Effector memory CD8-positive, alpha-beta T cell (primary cell): Measurements from ENCODE around the gene C10orf62.
"Not testable (repeated sequence)": the region's sequence is repeated elsewhere in the genome, so short reads cannot be mapped to it uniquely, and the experiment has no call there.

ENCODE experiments used
- ATAC-seq: fragments of 150-1000 bp; cut with Tn5 transposase; replicated peaks from 2 replicates; pipeline ENCODE4 v1.10.0; 2021; ENCODE audit warnings: mild to moderate bottlenecking, moderate library complexity
- DNase-seq, 3 experiments: peaks; one replicate each; pipeline ENCODE4 v3.0.0; 2021
- H3K27ac Mint-ChIP-seq, 2 donors: one replicate each; pipeline ENCODE4 v1.8.0; 2022; ENCODE audit warnings: mild to moderate bottlenecking in 2 of 2, mixed read lengths in 2 of 2, moderate library complexity in 2 of 2
- H3K27me3 Mint-ChIP-seq, 2 donors: one replicate each; pipeline ENCODE4 v1.8.0; 2022; ENCODE audit warnings: mixed read lengths in 2 of 2
- H3K36me3 Mint-ChIP-seq: one replicate; pipeline ENCODE4 v1.8.0; 2022; ENCODE audit warnings: mild to moderate bottlenecking, moderate library complexity, mixed read lengths; ENCODE audit not compliant: insufficient read depth
- H3K4me1 Mint-ChIP-seq, 2 donors: one replicate each; pipeline ENCODE4 v1.8.0; 2022; ENCODE audit warnings: low read depth in 2 of 2, mixed read lengths in 2 of 2
- H3K4me3 Mint-ChIP-seq, 2 donors: one replicate each; pipeline ENCODE4 v1.8.0; 2022; ENCODE audit warnings: mild to moderate bottlenecking in 2 of 2, mixed read lengths in 2 of 2, moderate library complexity in 2 of 2
- H3K9me3 Mint-ChIP-seq, 2 donors: one replicate each; pipeline ENCODE4 v1.8.0; 2022; ENCODE audit warnings: mixed read lengths in 2 of 2

C10orf62 gene

GRCh38 chr10:97572214-97572989, 17.1 kb upstream of the C10orf62 start, which contains the start of gene ANKRD2:
ANKRD2 (plus strand) TSS chr10:97572779; CDS start chr10:97572789, 10 bp downstream.
- Mint-ChIP-seq H3K36me3 (no peaks in the 10 kb centered on the region), H3K4me1 (no peaks in the 10 kb centered on the region), H3K27ac (peak within 1 kb of the TSS in 1 of 2 donors; percentile 64), H3K27me3 (no peaks in the 10 kb centered on the region), H3K4me3 (no peak within 1 kb of the TSS), H3K9me3 (no peaks in the 10 kb centered on the region)
- ATAC-seq (peak; percentile 77), DNase-seq (peak; percentile 42 to 50 (median 48))

DNA sequence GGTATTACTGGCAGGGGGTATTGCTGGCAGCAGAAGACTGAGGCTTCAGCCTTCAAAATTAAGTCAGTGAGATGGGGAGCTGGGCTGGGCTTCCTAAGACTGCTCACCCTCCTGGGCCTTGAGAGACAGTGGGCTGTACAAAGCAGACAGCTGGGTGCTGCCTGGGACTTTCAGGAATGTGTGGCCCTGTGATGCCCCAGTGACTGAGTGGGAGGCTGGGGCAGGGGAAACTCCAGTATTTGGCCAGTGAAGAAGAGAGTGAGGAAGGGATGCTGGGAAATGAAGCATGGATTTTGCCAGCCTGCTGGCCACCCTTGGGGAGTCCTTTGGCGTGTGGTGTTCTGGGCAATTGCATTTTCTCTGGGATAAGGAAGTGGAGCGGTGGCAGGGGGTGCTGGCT, 16.5 kb upstream of the C10orf62 start:
- H3K9me3 Mint-ChIP-seq = no peaks in the 10 kb centered on the region
- H3K4me1 Mint-ChIP-seq = no peaks in the 10 kb centered on the region
- no peaks in the 10 kb centered on the region for H3K36me3 Mint-ChIP-seq
- no peaks in the 10 kb centered on the region for H3K27me3 Mint-ChIP-seq
- H3K4me3 Mint-ChIP-seq = no peak overlapping the region
- DNase-seq = no peak
- peak overlapping the region in 1 of 2 donors; percentile 64 for H3K27ac Mint-ChIP-seq
- no peak for ATAC-seq

DNA sequence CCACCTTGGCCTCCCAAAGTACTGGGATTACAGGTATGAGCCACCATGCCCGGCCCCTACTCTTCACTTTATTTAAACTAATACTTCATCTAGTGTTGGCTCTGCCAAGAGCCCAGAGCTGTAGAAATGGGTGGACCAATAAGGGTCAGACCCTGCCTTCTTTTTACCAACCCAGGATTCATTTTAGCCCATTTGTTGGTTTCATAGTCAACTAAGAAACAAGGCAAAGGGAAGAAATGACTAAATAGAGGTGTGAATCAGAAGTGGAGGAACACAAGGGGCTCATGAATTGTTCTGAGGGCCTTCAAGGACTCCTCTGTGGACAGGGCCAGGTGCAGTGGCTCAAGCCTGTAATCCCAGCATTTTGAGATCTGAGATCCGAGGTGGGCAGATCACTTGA, 15.8 kb upstream of the C10orf62 start:
- H3K27me3 Mint-ChIP-seq = no peaks in the 10 kb centered on the region

DNA sequence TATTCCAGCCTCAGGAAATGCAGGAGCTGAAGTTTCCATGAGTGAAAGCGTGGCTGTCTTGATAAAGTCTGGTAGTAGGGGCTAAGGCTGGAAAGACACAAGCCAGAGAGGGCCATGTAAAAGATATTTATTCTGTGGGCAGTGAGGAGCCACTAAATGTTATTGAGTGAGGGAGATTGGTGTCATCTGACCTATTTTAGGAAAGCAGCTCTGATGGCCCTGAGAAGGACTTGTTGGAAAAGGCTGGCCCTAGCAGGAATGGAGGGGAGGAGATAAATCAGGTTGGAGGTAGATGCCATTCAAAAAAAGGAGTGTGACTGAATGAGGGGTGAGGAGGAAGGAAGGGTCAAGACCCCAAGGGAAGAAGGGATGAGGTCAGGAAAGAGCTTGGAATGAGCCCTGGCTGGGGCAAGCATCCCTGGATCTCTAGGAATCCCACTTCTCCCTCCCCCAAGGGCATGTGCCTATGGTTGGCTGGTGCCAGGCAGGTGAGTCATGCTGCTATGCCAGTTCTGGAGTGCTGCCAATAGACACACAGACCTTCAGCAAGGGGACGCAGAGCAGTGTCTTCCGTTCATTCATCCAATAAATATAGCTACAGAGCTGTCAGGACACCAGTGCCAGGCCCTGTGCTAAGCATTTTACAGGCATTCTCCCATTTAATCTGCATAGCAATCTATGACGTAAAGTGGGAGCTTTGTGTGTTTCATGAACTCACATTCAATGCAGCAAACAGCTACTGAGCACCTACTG, 15.0 kb upstream of the C10orf62 start:
- Mint-ChIP-seq H3K36me3 (no peaks in the 10 kb centered on the region), H3K4me1 (no peaks in the 10 kb centered on the region), H3K27ac (no peak overlapping the region), H3K27me3 (no peaks in the 10 kb centered on the region), H3K9me3 (no peaks in the 10 kb centered on the region), H3K4me3 (no peak overlapping the region)
- ATAC-seq = no peak
- no peak for DNase-seq

More for the DNA sequence above, 15.8 kb upstream of the C10orf62 start:
- no peak for ATAC-seq
- no peak overlapping the region for H3K27ac Mint-ChIP-seq
- no peaks in the 10 kb centered on the region for H3K36me3 Mint-ChIP-seq
- H3K9me3 Mint-ChIP-seq = no peaks in the 10 kb centered on the region
- H3K4me1 Mint-ChIP-seq = no peaks in the 10 kb centered on the region
- no peak for DNase-seq
- no peak overlapping the region for H3K4me3 Mint-ChIP-seq

DNA sequence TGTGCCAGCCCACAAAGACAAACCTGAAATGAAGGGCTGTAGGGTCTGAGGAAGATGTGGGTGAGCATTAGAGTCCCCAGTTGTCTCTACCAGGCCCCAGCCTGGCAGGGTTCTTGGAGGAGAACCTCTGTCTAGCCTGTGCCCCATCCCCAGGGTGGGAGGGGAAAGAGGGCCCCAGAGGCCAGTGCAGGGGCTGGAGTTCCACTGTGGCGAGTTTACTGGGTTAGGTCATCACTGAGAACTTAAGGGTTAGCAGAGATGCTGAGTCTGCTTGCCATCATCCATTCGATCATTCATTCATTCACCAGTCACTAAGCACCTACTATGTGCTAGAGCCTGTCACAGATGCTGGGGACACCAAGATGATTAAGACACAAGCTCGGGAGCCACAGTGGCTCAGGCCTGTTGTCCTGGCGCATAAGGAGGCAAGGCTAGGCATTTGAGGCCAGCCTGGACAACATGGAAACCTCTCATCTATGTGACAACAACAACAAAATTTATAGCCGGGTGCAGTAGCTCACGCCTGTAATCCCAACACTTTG, 14.3 kb upstream of the C10orf62 start:
- H3K27me3 Mint-ChIP-seq = no peaks in the 10 kb centered on the region

DNA sequence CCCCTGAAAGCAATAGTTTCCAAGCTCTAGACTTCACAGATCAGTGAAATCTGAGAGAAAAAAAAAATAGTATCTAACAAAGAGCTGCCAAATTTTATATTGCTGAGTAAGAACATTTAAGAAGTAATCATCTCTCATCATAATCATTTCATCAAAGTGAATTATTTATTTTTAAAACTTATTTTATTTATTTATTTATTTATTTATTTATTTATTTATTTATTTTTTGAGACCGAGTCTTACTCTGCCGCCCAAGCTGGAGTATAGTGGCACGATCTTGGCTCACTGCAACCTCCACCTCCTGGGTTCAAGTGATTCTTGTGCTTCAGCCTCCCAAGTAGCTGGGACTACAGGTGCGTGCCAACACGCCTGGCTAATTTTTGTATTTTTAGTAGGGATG, 13.0 kb upstream of the C10orf62 start:
- not testable (repeated sequence) for H3K27me3 Mint-ChIP-seq, H3K9me3 Mint-ChIP-seq, DNase-seq, H3K4me3 Mint-ChIP-seq, H3K4me1 Mint-ChIP-seq, H3K36me3 Mint-ChIP-seq, ATAC-seq
- H3K27ac Mint-ChIP-seq = peak overlapping the region; percentile 9 to 64

More for the DNA sequence above, 14.3 kb upstream of the C10orf62 start:
- Mint-ChIP-seq H3K9me3 (no peaks in the 10 kb centered on the region), H3K36me3 (no peaks in the 10 kb centered on the region), H3K27ac (no peak overlapping the region), H3K4me1 (no peaks in the 10 kb centered on the region), H3K4me3 (no peak overlapping the region)
- DNase-seq (no peak), ATAC-seq (no peak)

DNA sequence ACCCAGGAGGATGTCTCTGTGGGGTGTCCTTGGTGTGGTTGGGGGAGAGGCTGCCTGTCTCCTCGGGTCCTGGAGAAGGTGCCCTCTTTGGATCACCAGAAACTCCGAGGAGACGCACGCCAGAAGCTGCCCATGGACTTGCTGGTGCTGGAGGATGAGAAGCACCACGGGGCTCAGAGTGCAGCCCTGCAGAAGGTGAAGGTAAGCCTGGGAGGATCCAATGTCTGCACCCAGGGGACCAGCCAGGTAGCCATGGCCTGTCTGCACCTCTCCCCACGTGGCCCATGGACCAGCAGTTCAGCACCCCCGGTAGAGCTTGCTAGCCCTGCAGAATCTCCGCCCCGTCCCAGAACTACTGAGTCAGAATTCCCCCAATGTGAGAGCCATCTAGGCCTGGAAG, 11.8 kb upstream of the C10orf62 start:
- ATAC-seq = no peak
- Mint-ChIP-seq H3K4me1 (no peaks in the 10 kb centered on the region), H3K27me3 (no peaks in the 10 kb centered on the region), H3K27ac (no peak overlapping the region), H3K4me3 (no peak overlapping the region), H3K9me3 (no peaks in the 10 kb centered on the region), H3K36me3 (no peaks in the 10 kb centered on the region)
- DNase-seq = no peak

GRCh38 chr10:97578171-97578844, 11.2 kb upstream of the C10orf62 start:
- Mint-ChIP-seq H3K4me1 (no peaks in the 10 kb centered on the region), H3K4me3 (no peak overlapping the region), H3K36me3 (no peaks in the 10 kb centered on the region), H3K27me3 (no peaks in the 10 kb centered on the region), H3K9me3 (no peaks in the 10 kb centered on the region), H3K27ac (no peak overlapping the region)
- DNase-seq (no peak), ATAC-seq (no peak)

DNA sequence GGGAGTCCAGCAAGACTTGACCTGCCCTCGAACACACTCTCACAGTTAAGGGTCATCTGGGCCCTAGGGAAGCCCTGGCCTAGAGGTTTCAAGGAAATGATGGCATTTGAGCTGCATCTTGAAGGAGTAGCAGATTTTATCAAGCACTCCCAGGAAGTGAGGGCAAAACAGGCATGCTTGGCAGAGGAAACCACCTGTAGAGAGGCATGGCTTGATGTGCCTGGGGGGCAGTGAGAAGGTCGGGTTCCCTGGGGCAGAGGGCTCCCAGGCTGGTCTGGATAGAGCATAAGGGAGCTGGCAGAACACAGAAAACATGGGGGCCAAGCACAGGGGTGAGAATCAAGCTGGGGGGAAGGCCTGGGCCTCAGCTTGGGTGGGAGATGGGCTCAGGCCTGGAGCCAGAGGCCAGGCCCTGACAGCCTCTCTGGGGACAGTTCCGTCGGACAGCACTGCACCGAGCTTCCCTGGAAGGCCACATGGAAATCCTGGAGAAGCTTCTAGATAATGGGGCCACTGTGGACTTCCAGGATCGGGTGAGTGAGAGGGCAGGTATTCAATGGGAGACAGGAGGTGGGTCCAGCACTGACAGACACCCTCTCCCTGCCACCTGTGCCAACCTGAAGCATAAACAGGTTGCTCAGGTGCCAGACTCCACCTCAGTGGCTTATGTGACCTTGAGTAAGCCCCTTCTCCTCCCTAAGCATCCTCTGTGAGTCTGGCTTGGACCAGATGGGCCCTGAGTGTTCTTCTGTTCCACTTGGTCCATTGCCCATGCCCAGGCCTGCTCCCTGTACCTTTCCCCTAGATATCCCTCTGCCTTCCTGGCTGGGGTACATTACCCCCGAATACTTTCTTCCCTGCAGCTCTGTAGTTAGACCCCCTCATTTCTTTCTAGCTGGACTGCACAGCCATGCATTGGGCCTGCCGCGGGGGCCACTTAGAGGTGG, 8.8 kb upstream of the C10orf62 start:
- H3K27me3 Mint-ChIP-seq = no peaks in the 10 kb centered on the region
- no peaks in the 10 kb centered on the region for H3K4me1 Mint-ChIP-seq
- H3K36me3 Mint-ChIP-seq = no peaks in the 10 kb centered on the region
- peak overlapping the region in 1 of 2 donors; percentile 14 for H3K27ac Mint-ChIP-seq
- no peak overlapping the region for H3K4me3 Mint-ChIP-seq
- H3K9me3 Mint-ChIP-seq = no peaks in the 10 kb centered on the region
- no peak for ATAC-seq
- DNase-seq = no peak

DNA sequence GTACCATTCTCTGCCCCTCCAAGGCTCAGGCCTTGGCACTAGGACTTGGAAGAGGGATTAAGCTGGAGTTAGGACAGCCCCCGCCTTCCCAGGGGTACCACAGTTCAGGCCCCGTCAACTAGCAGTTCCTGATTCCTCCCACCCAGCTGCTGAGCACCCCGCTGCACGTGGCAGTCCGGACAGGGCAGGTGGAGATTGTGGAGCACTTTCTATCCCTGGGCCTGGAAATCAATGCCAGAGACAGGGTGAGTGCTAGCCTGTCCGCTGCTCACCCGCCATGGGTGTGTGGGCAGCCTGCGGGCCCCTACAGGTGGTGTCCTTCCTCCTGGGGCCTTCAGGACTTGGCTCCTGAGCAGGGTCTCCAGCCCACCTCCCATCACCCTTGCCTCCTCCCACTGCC, 7.4 kb upstream of the C10orf62 start:
- ATAC-seq (no peak), DNase-seq (no peak)
- no peaks in the 10 kb centered on the region for H3K9me3 Mint-ChIP-seq
- H3K4me3 Mint-ChIP-seq = no peak overlapping the region
- peak overlapping the region in 1 of 2 donors; percentile 32 for H3K27ac Mint-ChIP-seq
- H3K4me1 Mint-ChIP-seq = no peaks in the 10 kb centered on the region
- no peaks in the 10 kb centered on the region for H3K36me3 Mint-ChIP-seq
- no peaks in the 10 kb centered on the region for H3K27me3 Mint-ChIP-seq

GRCh38 chr10:97583476-97583875, 6.0 kb upstream of the C10orf62 start:
- DNase-seq (no peak), ATAC-seq (no peak)
- no peaks in the 10 kb centered on the region for H3K27me3 Mint-ChIP-seq
- H3K36me3 Mint-ChIP-seq = no peaks in the 10 kb centered on the region
- no peak overlapping the region for H3K4me3 Mint-ChIP-seq
- H3K9me3 Mint-ChIP-seq = no peaks in the 10 kb centered on the region
- no peak overlapping the region for H3K27ac Mint-ChIP-seq
- no peaks in the 10 kb centered on the region for H3K4me1 Mint-ChIP-seq

DNA sequence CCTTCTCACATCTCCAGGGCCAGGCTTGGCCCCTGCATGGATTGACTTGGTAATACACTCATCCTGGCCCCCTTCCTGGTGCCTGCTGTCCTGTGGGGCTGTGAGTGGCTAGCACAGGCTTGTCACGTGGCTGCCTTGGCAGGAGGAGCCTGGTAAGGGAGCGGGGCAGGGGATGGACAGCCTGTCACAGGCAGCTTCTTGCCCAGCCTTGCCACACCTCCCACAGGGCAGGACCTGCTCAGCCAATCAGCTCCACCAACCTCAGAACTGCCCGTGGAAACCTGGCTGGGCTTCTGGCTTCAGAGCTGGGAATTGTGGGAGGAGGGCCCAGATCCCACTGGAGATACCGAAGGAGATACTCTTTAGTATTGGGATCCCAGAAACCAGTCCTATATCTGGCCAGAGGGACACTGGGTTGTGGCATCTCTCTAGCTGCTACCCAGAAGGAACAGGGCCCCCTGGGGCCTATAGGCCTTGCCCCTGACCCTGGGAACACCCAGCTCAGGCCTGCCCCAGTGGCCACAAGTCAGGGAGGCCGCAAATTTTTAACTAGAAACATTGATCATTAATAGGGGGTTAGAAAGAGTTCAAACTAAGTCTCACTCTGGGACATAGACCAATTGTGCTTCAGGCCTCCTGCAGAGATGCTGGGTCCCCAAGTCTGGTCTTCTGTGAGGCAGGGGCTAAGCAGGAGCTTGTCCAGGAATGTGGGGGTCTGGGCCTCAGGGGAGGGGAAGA, 5.3 kb upstream of the C10orf62 start, which contains the start of gene HOGA1:
HOGA1 (plus strand) TSS at position 330 of the 738 bp plus-strand sequence; CDS start at position 645, 315 bp downstream.
- DNase-seq (no peak), ATAC-seq (no peak)
- no peak within 1 kb of the TSS for H3K4me3 Mint-ChIP-seq
- no peaks in the 10 kb centered on the region for H3K4me1 Mint-ChIP-seq
- no peak within 1 kb of the TSS for H3K27ac Mint-ChIP-seq
- H3K36me3 Mint-ChIP-seq = no peaks in the 10 kb centered on the region
- no peaks in the 10 kb centered on the region for H3K27me3 Mint-ChIP-seq
- H3K9me3 Mint-ChIP-seq = no peaks in the 10 kb centered on the region
